B cell (primary cell): ENCODE measurements around the gene BRD9.

Source experiments
- CTCF ChIP-seq: fragments of 200-600 bp; IDR thresholded peaks from one replicate; pipeline ENCODE4 v1.8.0; 2022; ENCODE audit warnings: antibody characterized with exemption, mild to moderate bottlenecking
- EZH2 ChIP-seq: IDR thresholded peaks from 2 replicates; pipeline ENCODE4 v1.6.1; 2012; ENCODE audit warnings: borderline replicate concordance, low read depth, mild to moderate bottlenecking, moderate library complexity, low read length; ENCODE audit not compliant: insufficient read depth, poor library complexity, severe bottlenecking

- no peak for TF ChIP-seq CTCF
- no peak for TF ChIP-seq EZH2
These were observed 7.1 kb downstream of the BRD9 start for GRCh38 chr5:885529-885928.
